MM.1S (cell line): ENCODE results near the gene CNPY2.

ENCODE experiments used
- EZH2 ChIP-seq: fragments of 300-600 bp; sonication (generic); optimal IDR thresholded peaks from 2 replicates; pipeline ENCODE3; 2017; ENCODE audit warnings: low read depth, mild to moderate bottlenecking, antibody characterized with exemption, low read length, mixed read lengths
- TF ChIP-seq, protein P1 (sequence below): fragments of 300-600 bp; sonication (generic); IDR thresholded peaks from 2 replicates; pipeline ENCODE4 v1.5.1; 2016; ENCODE audit warnings: antibody characterized with exemption, low read length, mixed read lengths

DNA sequence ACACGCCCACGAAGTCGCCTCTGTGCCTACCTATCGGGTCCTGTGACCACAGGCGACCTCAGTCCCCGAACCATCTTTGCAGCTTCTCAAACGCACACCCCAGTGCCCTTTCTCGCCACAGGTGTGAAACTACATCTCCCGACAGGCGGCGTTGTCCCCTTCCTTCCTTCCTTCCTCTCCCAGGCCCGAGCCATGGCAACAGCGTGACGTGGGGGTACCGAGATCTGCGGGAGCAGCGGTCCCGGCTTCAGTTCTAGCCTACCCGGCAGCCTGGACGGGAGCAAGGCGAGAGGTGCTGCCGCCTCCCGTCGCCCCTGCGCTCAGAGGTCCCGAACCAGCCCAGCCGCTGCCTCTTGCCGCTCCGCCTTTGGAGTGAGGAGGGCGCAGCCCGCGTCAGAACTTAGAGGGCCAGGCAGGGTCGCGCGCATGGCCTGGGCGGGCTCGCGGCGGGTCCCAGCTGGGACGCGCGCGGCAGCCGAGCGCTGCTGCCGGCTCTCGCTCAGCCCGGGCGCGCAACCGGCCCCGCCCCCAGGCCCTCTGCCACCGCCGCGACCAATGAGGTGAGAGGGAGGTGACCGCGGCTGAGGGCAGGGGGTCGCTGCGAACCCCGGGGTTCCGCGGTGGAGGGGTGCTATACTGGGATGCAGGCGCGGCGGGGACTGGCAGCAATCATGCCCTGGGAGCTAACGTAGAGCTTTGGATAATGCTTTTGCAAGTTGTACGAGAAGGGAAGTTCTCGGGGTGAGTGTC lies 48.9 kb downstream of the CNPY2 start, which contains the start of gene COQ10A:
- TF ChIP-seq, protein P1, sequence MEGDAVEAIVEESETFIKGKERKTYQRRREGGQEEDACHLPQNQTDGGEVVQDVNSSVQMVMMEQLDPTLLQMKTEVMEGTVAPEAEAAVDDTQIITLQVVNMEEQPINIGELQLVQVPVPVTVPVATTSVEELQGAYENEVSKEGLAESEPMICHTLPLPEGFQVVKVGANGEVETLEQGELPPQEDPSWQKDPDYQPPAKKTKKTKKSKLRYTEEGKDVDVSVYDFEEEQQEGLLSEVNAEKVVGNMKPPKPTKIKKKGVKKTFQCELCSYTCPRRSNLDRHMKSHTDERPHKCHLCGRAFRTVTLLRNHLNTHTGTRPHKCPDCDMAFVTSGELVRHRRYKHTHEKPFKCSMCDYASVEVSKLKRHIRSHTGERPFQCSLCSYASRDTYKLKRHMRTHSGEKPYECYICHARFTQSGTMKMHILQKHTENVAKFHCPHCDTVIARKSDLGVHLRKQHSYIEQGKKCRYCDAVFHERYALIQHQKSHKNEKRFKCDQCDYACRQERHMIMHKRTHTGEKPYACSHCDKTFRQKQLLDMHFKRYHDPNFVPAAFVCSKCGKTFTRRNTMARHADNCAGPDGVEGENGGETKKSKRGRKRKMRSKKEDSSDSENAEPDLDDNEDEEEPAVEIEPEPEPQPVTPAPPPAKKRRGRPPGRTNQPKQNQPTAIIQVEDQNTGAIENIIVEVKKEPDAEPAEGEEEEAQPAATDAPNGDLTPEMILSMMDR = peak; percentile 50
- no peak for TF ChIP-seq EZH2
